Midbrain (tissue), 1 donor: ENCODE measurements around the gene LSM10.
A peak's percentile ranks its signal among the peaks of the same experiment; 100 is the strongest.

Experiments used
- DNase-seq: peaks from one replicate; lab custom pipeline; 2025; lab: John Stamatoyannopoulos, UW

The LSM10 gene

GRCh38 chr1:36408479-36408878 is 10.8 kb upstream of the LSM10 start:
- DNase-seq, result no peak

GRCh38 chr1:36406440-36406839 is 8.7 kb upstream of the LSM10 start:
- DNase-seq, result no peak

GRCh38 chr1:36402504-36402890 is 4.8 kb upstream of the LSM10 start:
- no peak for DNase-seq

GRCh38 chr1:36401602-36402503 is 4.1 kb upstream of the LSM10 start:
- DNase-seq, result no peak

- DNase-seq, result peak; percentile 35
Observed at GRCh38 chr1:36400825-36401601, 3.3 kb upstream of the LSM10 start.

GRCh38 chr1:36400514-36400824 is 2.8 kb upstream of the LSM10 start:
- no peak for DNase-seq

- no peak for DNase-seq
Observed at GRCh38 chr1:36398370-36398977, 766 bp upstream of the LSM10 start.

GRCh38 chr1:36397083-36397377 is 678 bp downstream of the LSM10 start:
- DNase-seq, result no peak

- DNase-seq, result no peak
Observed at GRCh38 chr1:36396359-36396758, 1.3 kb downstream of the LSM10 start.

- DNase-seq, result no peak
Observed at GRCh38 chr1:36393686-36394085, 4.0 kb downstream of the LSM10 start.

- DNase-seq, result no peak
Observed at GRCh38 chr1:36392836-36393235, 4.9 kb downstream of the LSM10 start.

- no peak for DNase-seq
Observed at GRCh38 chr1:36391271-36391670, 6.4 kb downstream of the LSM10 start.

GRCh38 chr1:36390411-36390810 is 7.3 kb downstream of the LSM10 start:
- no peak for DNase-seq

- no peak for DNase-seq
Observed at GRCh38 chr1:36389999-36390398, 7.7 kb downstream of the LSM10 start.

GRCh38 chr1:36389261-36389660 is 8.4 kb downstream of the LSM10 start:
- no peak for DNase-seq

- DNase-seq, result no peak
Observed at GRCh38 chr1:36387141-36387949, 10.4 kb downstream of the LSM10 start.

GRCh38 chr1:36386265-36387140 is 11.2 kb downstream of the LSM10 start:
- DNase-seq, result peak; percentile 86

- peak; percentile 99 for DNase-seq
Observed at GRCh38 chr1:36385410-36386264, 12.1 kb downstream of the LSM10 start, which contains the start of gene STK40. TSS of gene STK40 (minus strand) at chr1:36385924. CDS start at chr1:36361332, 24,592 bp downstream.

- peak; percentile 35 for DNase-seq
Observed at GRCh38 chr1:36384542-36385409, 12.9 kb downstream of the LSM10 start.
